GM10266 (cell line): ENCODE data around the gene NDST1.

ENCODE experiments used
- DNase-seq: peaks from one replicate; pipeline ENCODE4 v3.0.0; 2012; ENCODE audit errors: extremely low spot score
- CTCF ChIP-seq: IDR thresholded peaks from 2 replicates; pipeline ENCODE4 v1.5.1; 2012; ENCODE audit warnings: mild to moderate bottlenecking, low read depth; ENCODE audit not compliant: control insufficient read depth, insufficient read depth; ENCODE audit errors: missing control alignments

Gene NDST1

GRCh38 chr5:150590979-150591695 lies 83.2 kb downstream of the NDST1 start:
- no peak for DNase-seq
- no peak for TF ChIP-seq CTCF

GRCh38 chr5:150593593-150593992 lies 85.7 kb downstream of the NDST1 start:
- no peak for DNase-seq
- no peak for TF ChIP-seq CTCF

- TF ChIP-seq CTCF = no peak
Measured at GRCh38 chr5:150593996-150594395, 86.1 kb downstream of the NDST1 start.

GRCh38 chr5:150595466-150596031 lies 87.6 kb downstream of the NDST1 start:
- TF ChIP-seq CTCF = no peak
- no peak for DNase-seq

More at GRCh38 chr5:150593996-150594395, 86.1 kb downstream of the NDST1 start:
- no peak for DNase-seq

- no peak for TF ChIP-seq CTCF
Measured at GRCh38 chr5:150596313-150596712, 88.4 kb downstream of the NDST1 start.

GRCh38 chr5:150596826-150597225 lies 88.9 kb downstream of the NDST1 start:
- TF ChIP-seq CTCF = no peak

More at GRCh38 chr5:150596313-150596712, 88.4 kb downstream of the NDST1 start:
- DNase-seq = no peak

GRCh38 chr5:150598006-150598405 lies 90.1 kb downstream of the NDST1 start:
- no peak for DNase-seq
- no peak for TF ChIP-seq CTCF

More at GRCh38 chr5:150596826-150597225, 88.9 kb downstream of the NDST1 start:
- DNase-seq = no peak
